GM21423 (cell line): ENCODE data around the gene DPY30.
A peak's percentile ranks its signal among the peaks of the same experiment; 100 is the strongest.

Source experiments
- ATAC-seq: cut with Tn5 transposase; IDR thresholded peaks from one replicate; pipeline ENCODE4 v1.9.1; 2021; ENCODE audit warnings: mild to moderate bottlenecking, moderate library complexity; ENCODE audit not compliant: unreplicated experiment

The DPY30 gene

DNA sequence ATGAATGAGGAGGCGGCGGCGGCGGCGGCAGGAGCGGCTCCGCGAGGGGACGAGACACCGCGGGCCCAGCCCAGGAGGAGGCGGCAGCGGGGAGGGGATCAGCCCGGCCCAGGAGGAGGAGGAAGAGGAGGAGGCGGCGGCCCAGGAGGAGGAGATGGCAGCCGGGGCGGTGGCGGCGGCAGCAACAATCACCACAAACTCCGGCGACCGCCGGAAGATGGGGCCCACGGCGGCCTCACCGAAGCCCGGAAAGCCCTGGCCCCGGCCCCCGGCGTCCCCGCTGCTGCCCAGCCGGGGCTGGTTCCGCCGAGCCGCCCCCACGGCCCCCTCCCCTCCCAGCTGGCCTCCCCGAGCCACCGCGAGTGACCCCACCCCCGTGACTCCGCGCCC, 29.3 kb downstream of the DPY30 start:
- peak; percentile 44 for ATAC-seq

DNA sequence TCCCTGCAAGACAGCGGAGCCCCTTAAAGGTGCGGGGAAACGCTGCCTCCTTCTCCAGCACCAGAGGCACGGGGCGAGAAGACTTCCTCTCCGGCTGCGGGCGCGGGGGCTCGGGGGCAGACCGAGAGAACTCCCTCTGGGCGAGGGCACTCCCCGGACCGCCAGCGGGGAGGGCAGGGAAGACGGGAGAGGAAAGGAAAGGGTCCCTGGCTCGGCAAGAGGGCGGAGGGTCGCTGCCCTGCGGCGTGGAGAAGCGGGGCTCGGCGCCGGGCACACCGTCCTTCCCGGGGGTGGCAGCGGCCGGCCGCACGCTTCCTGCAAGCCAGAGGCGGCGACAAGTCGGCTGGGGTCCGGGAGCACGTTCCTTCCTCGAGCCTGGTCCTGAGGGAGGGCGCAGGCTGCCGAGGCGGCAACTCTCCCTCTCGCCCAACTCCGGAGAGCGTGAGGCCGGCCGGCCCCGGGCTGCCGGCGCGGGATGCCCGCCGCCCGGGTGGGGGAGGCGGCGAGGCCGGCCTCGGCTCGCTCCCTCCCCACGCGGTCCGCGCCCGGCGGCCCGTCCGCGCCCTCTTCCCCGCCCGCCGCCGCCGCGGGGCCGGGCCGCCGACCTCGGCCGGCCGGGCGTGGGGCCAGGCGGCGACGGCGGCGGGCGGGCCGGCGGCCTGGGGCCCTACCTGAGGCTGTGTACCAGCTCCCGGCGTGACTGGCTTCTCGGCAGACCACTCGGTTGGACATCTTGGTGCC, 29.9 kb downstream of the DPY30 start:
- ATAC-seq = peak; percentile 16

DNA sequence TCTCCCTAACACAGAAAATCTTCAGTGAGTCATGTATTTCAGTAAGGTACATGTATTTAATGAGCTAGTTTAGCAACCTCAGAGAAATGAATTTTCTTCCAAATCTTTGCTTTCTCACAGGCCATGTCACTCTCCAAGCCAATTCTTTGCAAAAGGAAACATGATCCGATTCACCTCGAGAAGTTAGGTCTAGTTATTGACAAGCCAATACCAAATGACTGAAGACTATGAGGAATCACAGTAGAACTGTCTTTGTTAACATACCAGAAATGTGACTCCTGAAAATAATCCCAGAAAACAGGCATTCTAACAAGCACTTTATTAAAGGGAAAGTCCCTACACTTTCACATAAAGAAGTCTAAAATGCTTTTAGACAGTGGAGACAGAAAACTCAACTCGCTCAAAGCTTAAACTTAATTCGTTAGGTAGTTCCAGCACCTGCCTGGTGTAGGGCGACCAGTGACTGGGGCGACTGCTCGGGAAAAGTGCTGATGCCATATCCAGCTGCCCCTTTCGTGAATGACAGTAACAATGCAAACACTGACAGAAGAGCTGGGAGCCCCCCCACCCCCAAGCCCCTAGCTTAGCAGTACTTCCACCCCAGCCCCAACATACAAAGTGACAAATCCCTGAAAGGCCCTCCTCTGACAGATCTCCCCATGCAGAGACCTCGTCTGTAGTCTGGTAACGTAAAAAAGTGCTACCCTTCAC, 30.6 kb downstream of the DPY30 start:
- ATAC-seq = no peak

DNA sequence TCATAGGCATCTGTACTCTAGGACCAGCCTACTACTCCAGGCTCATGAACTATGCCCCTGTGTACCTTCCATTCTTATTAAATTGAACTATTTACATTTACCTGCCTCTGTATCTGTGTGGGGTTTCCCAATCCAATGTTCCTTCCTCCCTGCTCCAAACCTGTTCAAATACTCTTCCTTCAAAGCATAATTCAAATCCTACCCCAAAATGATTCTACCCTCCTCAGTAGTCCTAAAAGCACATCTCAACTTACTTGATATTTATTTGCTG, 32.5 kb downstream of the DPY30 start:
- no peak for ATAC-seq

DNA sequence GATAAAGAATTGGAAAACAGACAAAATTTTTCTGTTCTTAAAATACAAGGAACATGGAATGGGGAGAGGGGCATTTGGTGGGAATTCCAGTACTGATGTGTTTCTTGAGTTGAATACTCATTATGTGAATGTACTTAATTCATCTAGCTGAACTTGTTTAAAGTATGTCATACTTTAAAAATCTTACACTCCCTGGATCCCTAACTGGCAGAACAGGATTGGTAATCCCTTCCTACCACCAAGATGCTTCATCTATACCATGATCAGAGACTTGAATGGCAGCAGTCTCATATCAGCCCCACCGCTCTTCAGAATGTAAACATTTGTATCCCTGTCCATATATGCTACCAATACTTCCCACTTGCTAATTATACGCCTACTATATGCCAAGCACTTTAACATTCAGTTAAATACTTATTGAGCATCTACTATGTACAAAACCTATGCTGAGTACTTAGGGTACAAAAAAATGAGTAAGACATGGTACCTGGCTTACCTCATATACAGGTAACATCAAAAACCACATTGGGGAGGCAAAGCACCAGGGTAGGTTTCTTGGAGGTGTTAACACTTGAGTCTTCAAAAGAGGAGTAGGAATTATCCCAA, 34.1 kb downstream of the DPY30 start:
- no peak for ATAC-seq

DNA sequence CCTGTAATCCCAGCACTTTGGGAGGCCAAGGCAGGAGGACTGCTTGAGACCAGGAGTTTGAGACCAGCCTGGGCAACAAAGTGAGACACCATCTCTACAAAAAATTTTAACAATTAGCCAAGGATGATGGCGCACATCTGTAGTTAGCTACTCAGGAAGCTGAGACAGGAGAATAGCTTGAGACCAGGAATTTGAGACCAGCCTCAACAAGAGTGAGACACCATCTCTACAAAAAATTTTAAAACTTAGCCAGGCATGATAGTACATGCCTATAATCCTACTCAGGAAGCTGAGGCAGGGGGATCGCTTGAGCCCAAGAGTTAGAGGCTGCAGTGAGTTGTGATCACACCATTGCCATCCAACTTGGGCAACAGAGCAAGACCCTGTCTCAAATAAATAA, 35.8 kb downstream of the DPY30 start:
- ATAC-seq = no peak

DNA sequence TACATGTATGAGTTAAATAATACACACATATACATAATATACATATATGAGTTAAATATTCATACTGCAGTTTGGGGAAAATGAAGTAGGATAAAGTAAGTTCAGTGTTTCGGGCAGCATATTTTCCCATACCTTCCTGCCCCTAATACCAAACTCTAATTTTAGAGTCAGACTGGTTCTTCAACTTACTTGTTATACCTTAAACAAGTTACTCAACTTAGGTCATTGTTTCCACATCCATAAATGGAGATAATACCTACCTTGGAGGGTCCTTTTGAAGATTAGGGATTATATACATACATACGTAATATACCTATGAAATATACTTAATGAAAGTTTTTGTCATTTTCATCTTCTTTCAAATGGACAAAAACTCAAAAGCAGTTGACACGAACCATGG, 37.2 kb downstream of the DPY30 start:
- ATAC-seq = no peak

DNA sequence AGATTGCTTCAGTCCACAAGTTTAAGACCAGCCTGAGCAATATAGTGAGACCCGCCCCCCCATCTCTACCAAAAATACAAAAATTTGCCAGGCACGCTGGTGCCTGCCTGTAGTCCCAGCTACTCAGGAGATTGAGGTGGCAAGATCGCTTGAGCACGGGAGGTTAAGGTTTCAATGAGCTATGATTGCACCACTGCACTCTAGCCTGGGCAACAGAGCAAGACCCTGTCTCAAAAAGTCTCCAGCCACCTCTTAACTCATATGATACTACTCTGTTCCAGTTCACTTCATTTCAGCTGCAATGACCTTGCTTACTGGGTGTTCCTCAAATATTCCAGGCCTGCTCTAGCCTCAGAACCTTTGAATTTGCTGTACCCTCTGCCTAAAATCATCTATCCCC, 40.2 kb downstream of the DPY30 start:
- no peak for ATAC-seq

DNA sequence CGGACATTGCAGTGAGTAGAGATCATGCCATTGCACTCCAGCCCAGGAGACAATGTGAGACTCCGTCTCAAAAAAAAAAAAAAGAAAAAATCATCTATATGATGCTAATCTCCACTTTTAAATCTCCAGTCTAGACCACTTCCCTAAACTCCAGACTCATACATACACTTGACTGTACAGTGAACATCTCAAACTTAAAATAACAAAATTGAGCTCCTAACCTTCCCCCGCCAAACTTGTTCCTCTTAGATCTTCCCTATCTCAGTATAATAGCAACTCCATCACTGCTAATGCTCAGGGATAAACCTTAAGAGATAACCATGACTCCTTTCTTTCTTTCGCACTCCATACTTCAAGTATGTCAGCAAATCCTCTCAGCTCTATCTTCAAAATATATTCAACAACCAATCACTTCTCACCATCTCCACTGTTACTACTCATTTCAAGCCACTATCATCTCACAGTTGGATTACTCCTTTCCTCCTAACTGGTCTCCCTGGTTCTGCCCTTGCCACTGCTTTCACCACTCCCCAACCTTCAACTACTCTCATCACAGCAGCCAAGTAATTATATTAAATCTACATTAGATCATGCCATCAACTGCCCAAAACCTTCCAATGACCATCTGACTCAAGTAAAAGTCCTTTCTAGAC, 40.7 kb downstream of the DPY30 start:
- no peak for ATAC-seq

DNA sequence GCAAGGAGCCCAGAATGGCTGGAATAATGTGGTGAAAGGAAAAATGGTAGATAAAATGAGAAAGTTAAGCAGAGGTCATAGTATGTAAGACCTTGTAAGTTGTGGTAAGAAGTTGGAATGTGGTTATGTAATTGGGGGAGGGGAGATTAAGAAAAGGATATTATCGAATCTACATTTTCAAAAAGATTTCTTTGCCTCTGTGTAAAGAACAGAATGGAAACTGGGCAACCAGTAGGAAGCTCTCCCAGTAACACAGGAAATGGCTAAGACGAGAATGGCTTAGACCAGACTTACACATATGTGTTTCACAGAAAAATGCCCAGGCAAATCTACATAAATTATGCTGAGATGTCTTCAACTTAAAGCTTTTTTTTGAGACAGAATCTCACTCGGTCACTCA, 42.0 kb downstream of the DPY30 start:
- no peak for ATAC-seq

DNA sequence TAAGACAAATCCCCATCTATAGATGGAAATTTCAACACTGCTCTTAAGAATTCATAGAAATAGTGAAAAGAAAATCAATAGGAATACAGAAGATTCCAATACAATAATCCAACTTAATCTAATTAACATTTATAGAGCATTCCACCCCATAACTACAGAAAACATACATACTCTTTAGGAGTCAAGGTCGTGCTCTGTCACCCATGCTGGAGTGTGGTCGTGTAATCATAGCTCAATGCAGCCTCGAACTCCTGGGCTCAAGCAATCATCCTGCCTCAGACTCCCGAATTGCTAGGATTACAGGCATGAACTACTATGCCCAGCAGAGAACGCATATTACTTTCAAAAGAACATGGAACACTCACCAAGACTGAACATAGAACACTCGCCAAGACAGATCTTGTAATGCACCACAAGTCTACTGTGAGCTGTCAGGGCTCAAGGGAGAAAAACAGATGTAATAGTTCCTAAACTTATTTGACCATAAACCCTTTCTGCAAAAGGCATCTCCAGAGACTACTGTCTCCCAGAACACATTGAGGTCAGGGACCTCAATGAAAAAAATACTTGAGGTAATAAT, 42.9 kb downstream of the DPY30 start:
- no peak for ATAC-seq

DNA sequence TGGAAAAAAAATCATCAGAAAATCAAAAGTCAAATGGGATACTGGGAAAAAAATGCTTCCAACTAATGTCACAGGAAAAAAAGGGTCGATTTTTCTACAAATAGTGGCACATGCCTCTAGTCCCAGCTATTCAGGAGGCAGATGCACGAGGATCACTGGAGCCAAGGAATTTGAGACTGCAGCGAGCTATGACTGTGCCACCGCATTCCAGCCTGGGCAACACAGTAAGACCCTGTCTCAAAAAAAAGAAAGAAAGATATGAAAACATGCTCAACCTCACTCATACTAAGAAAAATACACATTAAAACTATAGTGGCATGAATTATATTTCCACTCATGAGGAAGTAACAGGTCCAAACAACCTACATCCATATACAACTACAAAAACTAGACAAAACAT, 46.7 kb downstream of the DPY30 start:
- ATAC-seq = no peak

DNA sequence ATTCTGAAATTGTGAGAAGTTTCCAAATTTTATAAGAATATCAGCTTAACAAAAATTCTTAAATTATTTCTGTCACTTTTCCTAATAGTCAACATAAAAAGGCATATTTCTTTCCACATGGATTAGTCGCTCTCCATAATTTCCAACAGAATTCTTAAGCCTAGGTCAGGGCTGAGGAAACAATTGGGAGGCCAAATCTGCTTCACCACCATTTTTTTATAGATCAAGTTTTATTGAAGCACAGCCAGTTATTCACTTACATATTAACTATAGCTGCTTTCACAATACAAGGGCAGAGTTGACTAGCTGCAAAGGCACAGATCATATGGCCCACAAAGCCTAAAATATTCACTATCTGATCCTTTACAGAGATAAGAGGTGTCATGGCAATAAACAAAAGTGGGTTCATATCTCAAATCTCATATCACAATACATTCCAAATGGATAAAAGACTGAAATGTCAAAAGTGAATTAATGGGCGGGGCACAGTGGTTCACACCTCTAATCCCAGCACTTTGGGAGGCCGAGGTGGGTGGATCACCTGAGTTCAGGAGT, 47.5 kb downstream of the DPY30 start:
- ATAC-seq = no peak

DNA sequence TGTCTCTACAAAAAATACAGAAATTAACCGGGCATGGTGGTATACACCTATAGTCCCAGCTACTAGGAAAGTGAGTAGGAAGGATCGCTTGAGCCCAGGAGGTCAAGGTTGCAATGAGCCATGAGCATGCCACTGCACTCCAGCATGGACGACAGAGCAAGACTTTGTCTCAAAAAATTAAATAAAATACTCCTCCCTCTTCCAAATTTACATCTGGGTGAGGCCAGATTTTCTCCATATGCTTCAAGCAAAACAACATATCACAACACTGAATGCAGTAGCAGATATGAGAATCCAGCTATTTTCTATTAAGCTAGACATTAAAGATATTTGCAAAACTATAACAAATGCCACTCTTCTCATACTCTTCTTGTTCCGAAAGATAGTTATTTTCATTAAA, 49.7 kb downstream of the DPY30 start:
- ATAC-seq = no peak

DNA sequence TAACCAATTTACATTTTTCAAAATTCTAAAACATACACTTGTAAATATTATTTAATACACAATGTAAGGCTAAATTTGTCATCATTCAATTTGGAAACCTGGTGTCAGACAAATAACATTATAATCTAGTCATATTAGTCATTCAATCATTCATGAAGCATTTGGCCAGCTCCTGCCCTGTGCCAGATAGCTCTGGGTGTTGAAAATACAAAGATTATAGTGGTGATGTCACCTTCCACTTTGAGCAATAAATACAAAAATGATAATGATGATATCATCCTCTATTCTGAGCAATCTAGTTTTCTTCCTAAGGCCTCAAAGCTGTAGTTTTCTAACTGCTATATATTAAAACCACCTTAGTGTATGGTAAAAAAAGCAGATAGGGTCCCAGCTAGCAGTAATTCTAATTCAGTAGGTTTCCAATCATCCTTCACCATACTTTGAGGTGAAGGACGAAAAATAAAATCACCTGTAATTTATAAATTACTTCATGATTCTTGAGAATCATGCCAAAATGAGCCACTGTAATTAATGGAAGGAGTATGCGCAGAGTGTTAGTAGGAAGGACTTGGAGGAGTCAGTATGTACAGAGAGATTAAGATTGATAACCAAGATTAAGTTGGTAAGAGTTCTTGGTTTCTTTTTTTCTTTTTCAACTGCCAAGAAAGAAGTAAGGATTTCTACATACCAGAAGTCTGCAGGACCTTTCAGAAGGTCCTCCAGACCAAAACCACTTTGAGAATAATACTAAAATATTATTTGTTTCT, 52.0 kb downstream of the DPY30 start:
- no peak for ATAC-seq

DNA sequence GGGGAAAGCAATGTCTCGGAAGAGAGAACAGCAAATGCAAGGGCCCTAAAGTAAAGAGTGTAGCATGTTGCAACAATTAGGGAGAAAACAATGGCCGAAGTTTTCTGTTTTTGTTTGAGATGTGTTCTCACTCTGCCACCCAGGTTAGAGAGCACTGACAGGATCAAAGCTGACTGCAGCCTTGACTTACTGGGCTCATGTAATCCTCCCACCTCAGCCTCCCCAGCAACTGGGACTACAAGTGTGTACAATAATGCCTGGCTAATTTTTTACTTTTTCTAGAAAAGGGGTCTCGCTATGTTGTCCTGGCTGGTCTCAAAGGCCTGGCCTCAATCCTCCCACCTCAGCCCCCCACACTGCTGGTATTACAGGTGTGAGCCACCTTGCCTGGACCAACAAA, 52.7 kb downstream of the DPY30 start:
- no peak for ATAC-seq

DNA sequence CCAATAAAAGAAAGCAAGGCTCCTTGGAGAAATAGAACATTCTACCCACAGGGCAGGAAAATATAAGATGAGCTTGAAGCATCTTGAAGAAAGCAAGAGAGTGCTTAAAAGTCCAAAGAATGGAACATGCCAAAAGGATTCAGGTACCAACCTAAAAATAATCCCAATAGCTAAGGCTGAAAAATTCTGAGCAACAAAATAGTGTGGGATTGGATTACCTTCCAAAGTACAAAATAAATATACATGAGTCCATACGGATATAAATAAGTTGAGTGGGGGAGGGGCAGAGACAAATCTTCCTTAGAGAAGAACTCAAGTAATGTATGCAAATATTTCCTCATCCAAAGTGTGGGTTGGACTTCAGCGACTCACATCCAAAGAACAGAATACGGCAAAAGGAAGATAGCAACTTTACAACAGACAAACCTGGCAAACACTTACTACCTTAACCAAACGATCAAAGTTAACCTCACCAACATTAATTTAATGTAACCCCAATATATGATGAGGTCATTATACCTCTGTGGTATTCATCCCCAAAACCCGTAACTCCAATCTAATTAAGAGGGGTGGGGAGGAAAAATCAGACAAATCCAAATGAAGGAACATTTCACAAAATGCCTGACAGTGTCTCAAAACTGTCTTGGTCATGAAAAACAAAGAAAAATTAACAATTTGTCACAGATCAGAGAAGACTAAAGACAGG, 55.7 kb downstream of the DPY30 start:
- no peak for ATAC-seq

DNA sequence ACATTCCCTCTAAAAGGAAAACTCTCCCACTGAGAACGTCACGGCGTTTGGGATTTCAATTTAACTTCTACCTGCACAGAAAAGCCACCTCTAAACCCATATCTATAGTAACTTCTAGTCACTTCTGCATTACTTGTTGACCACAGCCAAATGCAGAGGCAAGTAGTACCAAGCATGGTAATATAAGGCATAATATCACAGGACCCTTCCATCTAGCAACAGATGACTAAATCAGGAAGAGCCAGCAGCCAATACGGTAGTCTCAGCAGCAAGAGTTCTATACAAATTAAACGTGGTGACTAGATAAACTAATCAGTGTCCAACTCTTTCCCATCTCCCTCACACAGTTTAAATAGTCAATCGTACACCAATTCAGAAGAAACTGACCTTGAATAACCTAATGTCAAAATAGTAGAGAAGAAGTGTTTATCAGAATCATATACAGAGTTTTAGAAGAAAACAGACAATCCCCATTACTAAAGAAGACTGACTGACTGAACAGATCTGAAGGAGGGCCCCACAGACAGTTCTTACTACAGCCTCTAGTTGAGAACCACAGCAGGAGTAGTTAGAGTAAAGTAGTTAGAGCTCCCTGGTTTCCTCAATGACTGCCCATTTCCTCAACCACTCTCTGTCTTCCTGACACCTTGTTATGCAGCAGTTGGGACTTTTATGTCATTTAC, 58.8 kb downstream of the DPY30 start:
- ATAC-seq = peak; percentile 97

DNA sequence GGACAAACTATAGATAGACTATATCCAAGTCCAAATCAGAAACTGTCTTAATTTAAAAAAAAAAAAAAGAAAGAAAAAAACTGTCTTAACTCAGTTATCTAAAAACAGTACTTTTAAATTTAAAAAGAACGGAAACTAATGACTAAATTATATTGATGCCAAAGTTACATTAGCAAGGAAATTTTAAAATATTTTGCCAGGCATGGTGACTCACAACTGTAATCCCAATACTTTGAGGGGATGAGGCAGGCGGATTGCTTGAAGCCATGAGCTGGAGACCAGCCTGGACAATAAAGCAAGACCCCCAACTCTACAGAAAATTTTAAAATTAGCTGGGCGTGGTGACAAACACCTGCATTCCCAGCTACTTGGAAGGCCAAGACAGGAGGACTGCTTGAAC, 59.6 kb downstream of the DPY30 start:
- ATAC-seq = no peak
